Erythroblast (primary cell): ENCODE data around the gene UBR7.

Experiments
- GATA1 ChIP-seq: IDR thresholded peaks from 2 replicates; pipeline ENCODE4 v1.6.1; 2011; ENCODE audit warnings: low read depth, mild to moderate bottlenecking, control low read depth, low read length, moderate library complexity
- POLR2A ChIP-seq: IDR thresholded peaks from 2 replicates; pipeline ENCODE4 v1.6.1; 2011; ENCODE audit warnings: mild to moderate bottlenecking, low read length

GRCh38 chr14:93206793-93207467 is at the start of gene UBR7, which contains the start of gene GON7:
- TF ChIP-seq POLR2A (peak; percentile 94), GATA1 (no peak)
